GM19328 (cell line): Measurements from ENCODE around the gene DROSHA.
A peak's percentile ranks its signal among the peaks of the same experiment; 100 is the strongest.
"Not testable (repeated sequence)": the region's sequence is repeated elsewhere in the genome, so short reads cannot be mapped to it uniquely, and the experiment has no call there.

Source experiments
- ATAC-seq: cut with Tn5 transposase; IDR thresholded peaks from one replicate; pipeline ENCODE4 v1.9.1; 2021; ENCODE audit warnings: mild to moderate bottlenecking, moderate library complexity; ENCODE audit not compliant: unreplicated experiment

DROSHA gene

GRCh38 chr5:31531888-31532547 is at the start of gene DROSHA, which contains the start of gene C5orf22:
Gene DROSHA, minus strand, starts transcription at chr5:31532093. Its CDS starts 3,034 bp downstream, at chr5:31529059.
Gene C5orf22, plus strand, starts transcription at chr5:31532301. Its CDS starts 92 bp downstream, at chr5:31532393.
- peak; percentile 95 for ATAC-seq

- ATAC-seq: no peak
Measured at GRCh38 chr5:31579558-31579957, 47.7 kb upstream of the DROSHA start.

- ATAC-seq: no peak
Measured at GRCh38 chr5:31577438-31577837, 45.5 kb upstream of the DROSHA start.

- ATAC-seq: no peak
Measured at GRCh38 chr5:31574772-31575171, 42.9 kb upstream of the DROSHA start.

- peak; percentile 53 for ATAC-seq
Measured at GRCh38 chr5:31573494-31574142, 41.7 kb upstream of the DROSHA start.

- no peak for ATAC-seq
Measured at GRCh38 chr5:31569068-31569467, 37.2 kb upstream of the DROSHA start.

- no peak for ATAC-seq
Measured at GRCh38 chr5:31568302-31568835, 36.5 kb upstream of the DROSHA start.

GRCh38 chr5:31566362-31566761 is 34.5 kb upstream of the DROSHA start:
- ATAC-seq: not testable (repeated sequence)

- no peak for ATAC-seq
Measured at GRCh38 chr5:31563216-31563615, 31.3 kb upstream of the DROSHA start.

GRCh38 chr5:31561946-31562345 is 30.1 kb upstream of the DROSHA start:
- ATAC-seq: no peak

- no peak for ATAC-seq
Measured at GRCh38 chr5:31559942-31560341, 28.0 kb upstream of the DROSHA start.

GRCh38 chr5:31556461-31556860 is 24.6 kb upstream of the DROSHA start:
- no peak for ATAC-seq

- no peak for ATAC-seq
Measured at GRCh38 chr5:31554552-31554951, 22.7 kb upstream of the DROSHA start.

- no peak for ATAC-seq
Measured at GRCh38 chr5:31553863-31554262, 22.0 kb upstream of the DROSHA start.

- no peak for ATAC-seq
Measured at GRCh38 chr5:31551878-31552277, 20.0 kb upstream of the DROSHA start.

- ATAC-seq: not testable (repeated sequence)
Measured at GRCh38 chr5:31549114-31549513, 17.2 kb upstream of the DROSHA start.

- ATAC-seq: no peak
Measured at GRCh38 chr5:31537851-31538250, 6.0 kb upstream of the DROSHA start.

GRCh38 chr5:31537349-31537748 is 5.5 kb upstream of the DROSHA start:
- no peak for ATAC-seq

- ATAC-seq: no peak
Measured at GRCh38 chr5:31536873-31537272, 5.0 kb upstream of the DROSHA start.

- ATAC-seq: no peak
Measured at GRCh38 chr5:31534527-31535046, 2.7 kb upstream of the DROSHA start.

GRCh38 chr5:31531543-31531887 is 378 bp downstream of the DROSHA start:
- ATAC-seq: peak; percentile 16
